ENCODE results near the gene CFAP69. TPM values are rescaled to one million over a fixed set of nuclear protein-coding genes. Genes with fewer than 3 reads are reported as not detected.

CFAP69 gene
- polyA plus RNA-seq, 6 donors from 2014 or later: not detected

- H3K27me3 Mint-ChIP-seq: peaks cover 17 to 54% (median 25%) of the 10 kb centered on the region in 3 donors
- ATAC-seq (ENCODE audit: low read depth in 2 of 2) (no peak), DNase-seq (no peak)
- H3K4me1 Mint-ChIP-seq: no peaks in the 10 kb centered on the region
- H3K4me3 Mint-ChIP-seq: no peak overlapping the region
- no peak overlapping the region for H3K27ac Mint-ChIP-seq
- no peaks in the 10 kb centered on the region for H3K36me3 Mint-ChIP-seq
- peaks cover 0 to 4% (median 0%) of the 10 kb centered on the region in 7 donors for H3K9me3 Mint-ChIP-seq
Measured at GRCh38 chr7:90222390-90222789, 22.6 kb upstream of the CFAP69 start.

GRCh38 chr7:90222811-90223725 lies 21.9 kb upstream of the CFAP69 start:
- peaks cover 17 to 51% (median 25%) of the 10 kb centered on the region in 3 donors for H3K27me3 Mint-ChIP-seq
- DNase-seq (no peak), ATAC-seq (ENCODE audit: low read depth in 2 of 2) (no peak)
- H3K4me3 Mint-ChIP-seq: no peak overlapping the region
- no peaks in the 10 kb centered on the region for H3K4me1 Mint-ChIP-seq
- peaks cover 0 to 4% (median 0%) of the 10 kb centered on the region in 7 donors for H3K9me3 Mint-ChIP-seq
- no peak overlapping the region for H3K27ac Mint-ChIP-seq
- H3K36me3 Mint-ChIP-seq: no peaks in the 10 kb centered on the region

GRCh38 chr7:90224195-90224594 lies 20.8 kb upstream of the CFAP69 start:
- Mint-ChIP-seq H3K4me1 (no peaks in the 10 kb centered on the region), H3K27me3 (peaks cover 17 to 54% (median 33%) of the 10 kb centered on the region in 3 donors), H3K9me3 (peaks cover 0 to 4% (median 0%) of the 10 kb centered on the region in 7 donors), H3K36me3 (no peaks in the 10 kb centered on the region), H3K27ac (no peak overlapping the region), H3K4me3 (no peak overlapping the region)
- ATAC-seq (ENCODE audit: low read depth in 2 of 2): no peak
- no peak for DNase-seq

- Mint-ChIP-seq H3K27me3 (peaks cover 18 to 45% (median 33%) of the 10 kb centered on the region in 3 donors), H3K27ac (no peak overlapping the region), H3K4me1 (no peaks in the 10 kb centered on the region), H3K36me3 (no peaks in the 10 kb centered on the region), H3K9me3 (peaks cover 0 to 1% (median 0%) of the 10 kb centered on the region in 7 donors), H3K4me3 (no peak overlapping the region)
- ATAC-seq (ENCODE audit: low read depth in 2 of 2) (no peak), DNase-seq (no peak)
Measured at GRCh38 chr7:90225181-90225580, 19.8 kb upstream of the CFAP69 start.

GRCh38 chr7:90225601-90226000 lies 19.4 kb upstream of the CFAP69 start:
- no peaks in the 10 kb centered on the region for H3K36me3 Mint-ChIP-seq
- no peak overlapping the region for H3K4me3 Mint-ChIP-seq
- H3K9me3 Mint-ChIP-seq: peaks cover 0 to 1% (median 0%) of the 10 kb centered on the region in 7 donors
- no peaks in the 10 kb centered on the region for H3K4me1 Mint-ChIP-seq
- peaks cover 14 to 41% (median 33%) of the 10 kb centered on the region in 3 donors for H3K27me3 Mint-ChIP-seq
- no peak overlapping the region for H3K27ac Mint-ChIP-seq
- DNase-seq: no peak
- ATAC-seq (ENCODE audit: low read depth in 2 of 2): no peak

- no peaks in the 10 kb centered on the region for H3K9me3 Mint-ChIP-seq
- peaks cover 13 to 33% (median 30%) of the 10 kb centered on the region in 3 donors for H3K27me3 Mint-ChIP-seq
- DNase-seq (no peak), ATAC-seq (ENCODE audit: low read depth in 2 of 2) (no peak)
- no peaks in the 10 kb centered on the region for H3K36me3 Mint-ChIP-seq
- no peak overlapping the region for H3K4me3 Mint-ChIP-seq
- no peak overlapping the region for H3K27ac Mint-ChIP-seq
- no peaks in the 10 kb centered on the region for H3K4me1 Mint-ChIP-seq
Measured at GRCh38 chr7:90227259-90227658, 17.7 kb upstream of the CFAP69 start.

- H3K36me3 Mint-ChIP-seq: no peaks in the 10 kb centered on the region
- H3K9me3 Mint-ChIP-seq: no peaks in the 10 kb centered on the region
- H3K4me3 Mint-ChIP-seq: no peak overlapping the region
- DNase-seq (no peak), ATAC-seq (ENCODE audit: low read depth in 2 of 2) (no peak)
- no peak overlapping the region for H3K27ac Mint-ChIP-seq
- no peaks in the 10 kb centered on the region for H3K4me1 Mint-ChIP-seq
- H3K27me3 Mint-ChIP-seq: peaks cover 10 to 16% (median 15%) of the 10 kb centered on the region in 3 donors
Measured at GRCh38 chr7:90229682-90230081, 15.3 kb upstream of the CFAP69 start.

GRCh38 chr7:90230834-90231233 lies 14.1 kb upstream of the CFAP69 start:
- Mint-ChIP-seq H3K36me3 (no peaks in the 10 kb centered on the region), H3K27ac (no peak overlapping the region), H3K4me3 (no peak overlapping the region), H3K4me1 (no peaks in the 10 kb centered on the region), H3K27me3 (peaks cover 10 to 16% (median 11%) of the 10 kb centered on the region in 3 donors), H3K9me3 (no peaks in the 10 kb centered on the region)
- ATAC-seq (ENCODE audit: low read depth in 2 of 2) (no peak), DNase-seq (no peak)

- no peak overlapping the region for H3K4me3 Mint-ChIP-seq
- no peak overlapping the region for H3K27ac Mint-ChIP-seq
- no peaks in the 10 kb centered on the region for H3K9me3 Mint-ChIP-seq
- H3K27me3 Mint-ChIP-seq: peaks cover 10 to 16% (median 11%) of the 10 kb centered on the region in 3 donors
- H3K36me3 Mint-ChIP-seq: no peaks in the 10 kb centered on the region
- DNase-seq (no peak), ATAC-seq (ENCODE audit: low read depth in 2 of 2) (no peak)
- H3K4me1 Mint-ChIP-seq: no peaks in the 10 kb centered on the region
Measured at GRCh38 chr7:90231304-90231703, 13.7 kb upstream of the CFAP69 start.

- Mint-ChIP-seq H3K36me3 (no peaks in the 10 kb centered on the region), H3K27ac (no peak overlapping the region), H3K4me1 (no peaks in the 10 kb centered on the region), H3K4me3 (no peak overlapping the region), H3K9me3 (no peaks in the 10 kb centered on the region), H3K27me3 (peaks cover 8 to 10% (median 10%) of the 10 kb centered on the region in 3 donors)
- ATAC-seq (ENCODE audit: low read depth in 2 of 2) (no peak), DNase-seq (no peak)
Measured at GRCh38 chr7:90232430-90232829, 12.5 kb upstream of the CFAP69 start.

GRCh38 chr7:90233569-90233968 lies 11.4 kb upstream of the CFAP69 start:
- no peak overlapping the region for H3K4me3 Mint-ChIP-seq
- peaks cover 3 to 10% (median 6%) of the 10 kb centered on the region in 3 donors for H3K27me3 Mint-ChIP-seq
- no peaks in the 10 kb centered on the region for H3K9me3 Mint-ChIP-seq
- no peak overlapping the region for H3K27ac Mint-ChIP-seq
- H3K4me1 Mint-ChIP-seq: no peaks in the 10 kb centered on the region
- no peaks in the 10 kb centered on the region for H3K36me3 Mint-ChIP-seq
- DNase-seq: no peak
- no peak for ATAC-seq (ENCODE audit: low read depth in 2 of 2)

GRCh38 chr7:90236721-90237289 lies 8.2 kb upstream of the CFAP69 start:
- H3K27ac Mint-ChIP-seq: no peak overlapping the region
- H3K27me3 Mint-ChIP-seq: peaks cover 4 to 8% (median 5%) of the 10 kb centered on the region in 3 donors
- ATAC-seq (ENCODE audit: low read depth in 2 of 2) (no peak), DNase-seq (no peak)
- no peaks in the 10 kb centered on the region for H3K9me3 Mint-ChIP-seq
- no peaks in the 10 kb centered on the region for H3K4me1 Mint-ChIP-seq
- H3K36me3 Mint-ChIP-seq: no peaks in the 10 kb centered on the region
- no peak overlapping the region for H3K4me3 Mint-ChIP-seq

- Mint-ChIP-seq H3K9me3 (no peaks in the 10 kb centered on the region), H3K4me3 (no peak overlapping the region), H3K27me3 (peaks cover 4 to 20% (median 16%) of the 10 kb centered on the region in 3 donors), H3K27ac (no peak overlapping the region), H3K4me1 (no peaks in the 10 kb centered on the region), H3K36me3 (no peaks in the 10 kb centered on the region)
- DNase-seq: no peak
- ATAC-seq (ENCODE audit: low read depth in 2 of 2): no peak
Measured at GRCh38 chr7:90238022-90238421, 7.0 kb upstream of the CFAP69 start.

- Mint-ChIP-seq H3K27me3 (peaks cover 7 to 24% (median 21%) of the 10 kb centered on the region in 3 donors), H3K4me1 (no peaks in the 10 kb centered on the region), H3K27ac (no peak overlapping the region), H3K36me3 (no peaks in the 10 kb centered on the region), H3K4me3 (no peak overlapping the region), H3K9me3 (no peaks in the 10 kb centered on the region)
- ATAC-seq (ENCODE audit: low read depth in 2 of 2) (no peak), DNase-seq (no peak)
Measured at GRCh38 chr7:90238583-90238982, 6.4 kb upstream of the CFAP69 start.
